ENCODE results near the gene KCNN1.
"Not testable (repeated sequence)": the region's sequence is repeated elsewhere in the genome, so short reads cannot be mapped to it uniquely, and the experiment has no call there.

- TF ChIP-seq CTCF, POLR2A (IDR thresholded peaks at IDR 0.05): not testable (repeated sequence)
These were observed 38.8 kb downstream of the KCNN1 start for GRCh38 chr19:18005750-18006149.

All from testis (tissue), 2 donors.